NCI-H1417 treated with DMSO at 0.1 percent for 48 hours (cell line): Measurements from ENCODE around the gene CHKA.

Experiments used
- DNase-seq: peaks from one replicate; lab custom pipeline; 2025; lab: John Stamatoyannopoulos, UW

CHKA gene

DNA sequence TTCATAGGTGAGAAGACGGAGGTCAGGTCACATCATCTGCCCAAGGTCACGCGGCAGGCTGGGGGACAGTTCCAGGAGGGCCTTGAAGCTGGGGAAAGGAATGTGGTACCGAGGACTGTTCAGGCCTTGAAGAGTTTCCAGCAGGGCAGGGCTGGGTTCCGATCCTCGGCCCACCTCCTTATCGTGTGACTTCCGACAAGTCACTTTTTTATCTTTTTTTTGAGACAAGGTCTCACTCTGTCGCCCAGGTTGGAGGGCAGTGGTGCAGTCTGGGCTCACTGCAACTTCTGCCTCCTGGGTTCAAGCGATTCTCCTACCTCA, 90.1 kb downstream of the CHKA start:
- no peak for DNase-seq

DNA sequence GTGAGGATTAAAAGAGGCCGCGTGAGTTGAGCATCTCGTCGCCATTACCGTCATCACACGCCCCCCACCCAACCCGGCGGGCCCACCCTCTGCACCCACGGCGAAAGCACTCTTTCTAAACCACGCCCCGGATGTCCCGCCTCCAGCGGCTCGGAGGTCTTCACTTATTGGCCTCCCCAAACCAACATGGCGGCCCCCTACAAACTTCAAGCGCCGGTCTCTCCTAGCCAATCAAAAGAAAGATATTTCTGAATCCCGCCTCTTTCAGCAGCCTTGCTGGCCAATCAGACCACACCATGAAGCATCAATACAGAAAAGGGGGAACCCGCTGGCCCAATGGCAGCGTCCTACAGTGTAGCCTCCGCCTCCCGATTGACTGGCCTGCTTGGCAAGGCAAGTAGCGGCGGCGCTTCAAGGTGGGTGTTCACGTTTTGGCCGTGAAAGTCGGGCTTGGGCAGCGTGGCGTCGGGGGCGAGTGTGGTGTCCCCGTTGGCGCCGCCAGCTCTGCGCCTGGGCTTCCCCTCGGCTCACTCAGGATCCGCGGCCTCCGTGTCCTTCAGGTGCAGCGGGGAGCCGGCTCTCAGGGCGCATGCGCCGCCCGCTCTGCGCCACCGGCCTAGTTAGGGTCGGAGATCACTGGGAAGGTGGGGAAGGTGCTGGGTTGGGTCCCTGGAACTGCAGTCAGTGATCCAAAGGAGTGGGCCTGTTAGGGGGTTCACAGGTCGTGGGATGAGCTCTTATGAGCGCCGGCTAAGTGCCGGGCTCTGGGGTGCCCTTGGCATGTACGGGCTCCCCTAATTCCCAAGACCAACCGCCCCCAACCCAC, 90.7 kb downstream of the CHKA start, which contains the start of gene NDUFS8:
NDUFS8 (plus strand) TSS at position 364 of the 826 bp plus-strand sequence. CDS start 1,471 bp downstream, outside the sequence.
- DNase-seq: peak; percentile 98

DNA sequence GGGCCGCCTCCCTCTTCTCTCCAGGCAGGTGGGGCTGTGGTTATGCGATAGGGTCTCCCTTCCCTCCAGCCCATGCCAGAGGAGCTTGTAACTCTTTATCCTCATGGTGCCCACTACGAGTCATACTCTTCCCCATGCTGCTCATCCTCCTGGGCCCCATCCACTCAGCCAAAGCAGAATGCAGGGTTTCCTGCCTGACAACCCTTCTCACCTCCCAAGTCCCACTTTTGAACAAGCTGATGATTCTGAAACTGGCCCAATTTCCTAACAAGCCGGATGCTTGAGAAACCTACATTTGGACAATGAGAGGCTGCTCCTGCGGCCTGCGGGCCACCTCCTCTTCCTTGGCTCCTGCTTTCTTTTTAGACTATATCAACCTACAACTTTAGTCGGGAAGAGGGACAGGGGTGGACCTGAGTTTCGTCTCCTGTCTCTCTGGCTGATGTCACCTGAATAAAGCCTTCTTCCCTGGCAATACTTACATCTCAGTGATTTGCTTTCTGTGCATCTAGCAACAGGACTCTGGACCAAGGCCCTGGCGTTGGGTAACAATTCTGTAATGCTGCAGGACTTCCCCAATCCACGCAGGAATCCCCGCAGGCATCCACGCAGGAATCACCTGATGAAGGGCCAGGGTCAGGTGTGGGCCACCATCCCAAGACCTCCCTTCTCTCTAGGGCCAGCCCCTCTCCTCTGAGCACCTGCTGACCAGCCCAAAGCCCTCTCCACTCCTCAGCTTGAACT, 92.2 kb downstream of the CHKA start:
- DNase-seq: no peak

DNA sequence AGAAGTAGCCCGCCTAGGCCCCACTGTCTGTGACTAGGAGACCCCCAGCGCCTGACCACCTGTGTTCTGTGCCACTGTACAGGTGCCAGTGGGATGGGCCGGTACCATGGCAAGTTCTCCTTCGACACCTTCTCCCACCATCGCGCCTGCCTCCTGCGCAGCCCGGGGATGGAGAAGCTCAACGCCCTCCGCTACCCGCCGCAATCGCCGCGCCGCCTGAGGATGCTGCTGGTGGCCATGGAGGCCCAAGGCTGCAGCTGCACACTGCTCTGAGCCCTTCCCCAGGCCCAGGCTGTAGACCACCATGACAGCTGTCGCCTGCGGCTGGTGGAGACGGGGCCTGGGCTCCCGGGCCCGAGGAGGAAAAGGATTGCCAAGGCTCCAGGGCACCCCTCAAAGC, 93.5 kb downstream of the CHKA start:
- DNase-seq: no peak

DNA sequence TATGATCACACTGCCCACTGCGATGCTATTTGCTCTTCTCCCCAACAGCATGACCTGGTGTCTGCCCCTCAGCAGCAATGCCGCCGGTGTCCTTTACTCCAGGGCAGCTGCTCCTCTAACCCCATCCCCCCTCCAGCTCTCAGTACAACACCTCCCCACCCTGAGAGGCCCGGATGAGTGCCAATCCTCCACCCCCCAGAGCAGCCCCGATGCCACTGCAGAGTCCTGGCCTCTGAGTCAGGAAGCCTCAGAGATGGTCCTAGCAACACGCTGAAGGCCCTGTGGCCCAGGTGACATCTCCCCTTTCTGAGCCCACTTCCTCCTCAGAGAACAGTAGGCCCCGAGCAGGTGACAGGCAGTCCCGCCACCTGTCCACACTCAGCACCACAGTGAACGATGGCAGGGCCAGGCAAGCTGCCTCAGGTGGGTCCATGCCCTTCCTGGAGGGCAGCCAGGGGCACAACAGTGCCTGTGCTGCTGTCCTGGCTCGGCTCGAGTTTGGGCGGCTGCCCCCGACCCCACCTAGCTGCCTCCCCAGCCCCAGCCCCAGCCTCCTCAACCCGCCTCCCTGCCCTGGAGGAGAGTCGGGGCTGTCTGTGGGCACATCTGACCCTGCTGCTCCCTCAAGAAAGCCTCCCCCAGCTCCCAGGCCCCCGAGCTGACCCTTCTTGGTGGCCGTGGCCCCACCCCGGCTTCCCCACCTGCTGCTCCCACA, 94.6 kb downstream of the CHKA start:
- no peak for DNase-seq

DNA sequence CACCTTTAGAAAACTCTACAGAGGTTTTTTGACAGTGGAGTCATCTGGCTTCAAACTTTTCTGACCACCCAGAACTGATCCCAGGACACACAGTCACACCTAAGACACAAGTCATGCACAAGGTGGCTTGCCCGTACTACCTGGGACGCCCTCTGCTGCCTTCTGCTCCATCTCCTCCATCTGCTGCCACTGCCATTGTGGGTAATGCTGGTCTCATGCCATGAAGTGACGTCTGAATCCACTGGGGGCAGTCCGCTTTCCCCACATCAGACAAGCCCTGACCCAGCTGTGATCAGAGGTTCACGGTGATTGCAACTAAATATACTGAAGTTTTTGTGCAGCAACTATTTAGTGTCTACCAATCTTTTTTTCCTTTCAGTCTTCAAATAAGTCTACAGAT, 96.1 kb downstream of the CHKA start:
- no peak for DNase-seq

DNA sequence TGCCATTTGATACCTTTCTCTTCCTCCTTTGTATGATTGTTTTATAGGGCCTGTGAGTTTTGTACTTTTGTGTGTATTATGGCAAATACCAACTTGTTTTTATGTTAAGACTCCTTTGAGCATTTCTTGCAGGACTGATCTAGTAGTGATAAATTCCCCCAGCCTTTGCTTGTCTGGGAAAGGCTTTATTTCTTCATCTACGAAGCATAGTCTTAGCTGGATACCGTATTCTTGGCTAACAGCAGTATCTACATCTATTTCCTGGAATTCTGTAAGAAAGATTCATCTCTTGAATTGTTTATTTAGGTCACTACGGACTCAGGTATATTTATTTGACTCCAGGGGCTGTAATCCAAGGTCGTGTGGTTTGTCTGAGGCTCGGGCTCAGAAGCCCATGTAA, 96.7 kb downstream of the CHKA start:
- no peak for DNase-seq

DNA sequence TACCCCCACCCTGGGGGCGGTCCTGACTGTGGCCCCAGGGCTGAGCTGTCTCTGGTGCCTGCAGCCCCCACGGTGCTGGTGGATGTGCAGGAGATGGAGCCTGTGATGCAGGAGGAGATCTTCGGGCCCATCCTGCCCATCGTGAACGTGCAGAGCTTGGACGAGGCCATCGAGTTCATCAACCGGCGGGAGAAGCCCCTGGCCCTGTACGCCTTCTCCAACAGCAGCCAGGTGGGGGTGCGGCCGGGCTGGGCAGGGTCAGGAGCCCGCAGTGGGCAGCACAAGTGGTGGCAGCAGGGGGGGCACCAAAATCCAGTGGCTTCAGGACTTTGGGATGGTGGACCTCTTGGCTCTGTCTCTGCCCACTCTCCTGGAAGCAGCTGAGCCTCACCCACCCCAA, 98.7 kb downstream of the CHKA start:
- no peak for DNase-seq

DNA sequence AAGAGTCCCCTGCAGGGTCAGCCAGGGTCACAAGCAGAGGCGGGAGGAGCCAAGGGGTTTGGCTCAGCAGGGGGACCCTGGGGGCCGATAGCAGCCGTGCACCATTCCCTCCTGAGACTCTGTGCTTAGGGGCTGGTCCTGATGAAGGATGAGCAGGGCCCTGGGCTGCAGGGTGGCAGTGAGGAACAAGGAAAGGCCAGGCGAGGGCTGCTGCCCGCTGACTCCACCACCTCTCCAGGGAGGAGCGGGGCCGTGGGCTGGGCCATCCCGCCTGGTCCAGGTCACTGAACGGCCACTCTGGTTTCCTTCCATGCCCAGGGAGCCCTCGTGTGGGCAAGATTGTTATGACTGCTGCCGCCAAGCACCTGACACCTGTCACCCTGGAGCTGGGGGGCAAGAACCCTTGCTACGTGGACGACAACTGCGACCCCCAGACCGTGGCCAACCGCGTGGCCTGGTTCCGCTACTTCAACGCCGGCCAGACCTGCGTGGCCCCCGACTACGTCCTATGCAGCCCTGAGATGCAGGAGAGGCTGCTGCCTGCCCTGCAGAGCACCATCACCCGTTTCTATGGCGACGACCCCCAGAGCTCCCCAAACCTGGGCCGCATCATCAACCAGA, 99.9 kb downstream of the CHKA start:
- DNase-seq: no peak

DNA sequence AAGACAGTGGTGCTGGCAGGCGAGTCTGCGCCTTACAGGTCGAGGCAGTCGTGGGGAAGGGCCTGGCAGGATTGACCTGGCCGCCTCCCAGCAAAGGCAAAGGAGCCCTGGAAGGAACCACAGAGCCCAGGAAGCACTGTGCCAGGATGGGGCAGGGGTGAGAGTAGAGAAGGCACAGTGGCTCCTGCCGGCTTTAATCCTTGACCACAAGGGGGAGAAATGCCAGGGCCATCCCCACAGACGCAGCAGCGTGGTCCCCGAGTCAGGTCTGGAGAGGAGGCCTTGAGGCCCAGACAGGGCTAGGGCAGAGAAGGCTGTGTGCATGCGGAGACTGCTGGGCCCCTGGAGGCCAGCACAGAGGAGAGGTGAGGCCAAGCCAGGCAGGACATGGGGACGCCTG, 100.6 kb downstream of the CHKA start:
- DNase-seq: no peak

DNA sequence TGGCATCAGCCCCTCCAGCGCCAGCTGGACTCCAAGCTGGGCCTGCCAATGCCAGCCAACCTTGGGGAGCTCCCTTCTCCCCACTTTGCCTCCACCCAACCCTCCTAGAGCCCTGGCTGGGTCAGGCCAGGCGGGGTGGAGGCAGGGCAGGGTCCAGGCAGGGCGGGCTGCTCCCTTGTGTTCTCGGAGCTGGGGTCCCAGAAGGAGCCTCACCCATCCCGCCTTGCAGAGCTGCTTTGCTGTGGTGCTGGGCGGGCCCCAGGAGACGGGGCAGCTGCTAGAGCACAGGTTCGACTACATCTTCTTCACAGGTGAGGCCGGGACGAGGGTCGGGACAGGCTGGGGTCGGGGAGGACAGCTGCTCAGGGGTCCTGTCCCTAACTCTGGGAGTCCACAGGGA, 101.7 kb downstream of the CHKA start:
- DNase-seq: no peak

DNA sequence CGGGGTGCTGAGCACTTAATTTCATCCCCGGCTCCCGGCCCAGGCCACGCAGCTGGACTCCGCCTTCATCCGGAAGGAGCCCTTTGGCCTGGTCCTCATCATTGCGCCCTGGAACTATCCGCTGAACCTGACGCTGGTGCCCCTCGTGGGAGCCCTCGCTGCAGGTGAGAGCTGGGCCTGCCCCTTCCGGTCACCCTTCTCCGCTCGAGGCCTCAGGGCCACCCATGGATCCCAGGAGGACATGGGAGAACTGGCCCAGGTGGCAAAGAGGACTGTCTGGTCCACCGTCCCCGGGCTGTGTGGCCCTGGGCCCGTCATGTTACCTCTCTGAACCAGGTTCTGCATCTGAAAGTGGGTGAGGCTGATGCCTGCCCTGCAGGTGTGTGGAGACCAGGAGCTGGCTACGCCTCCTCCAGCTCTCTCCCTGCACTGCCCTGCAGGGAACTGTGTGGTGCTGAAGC, 102.4 kb downstream of the CHKA start:
- no peak for DNase-seq

DNA sequence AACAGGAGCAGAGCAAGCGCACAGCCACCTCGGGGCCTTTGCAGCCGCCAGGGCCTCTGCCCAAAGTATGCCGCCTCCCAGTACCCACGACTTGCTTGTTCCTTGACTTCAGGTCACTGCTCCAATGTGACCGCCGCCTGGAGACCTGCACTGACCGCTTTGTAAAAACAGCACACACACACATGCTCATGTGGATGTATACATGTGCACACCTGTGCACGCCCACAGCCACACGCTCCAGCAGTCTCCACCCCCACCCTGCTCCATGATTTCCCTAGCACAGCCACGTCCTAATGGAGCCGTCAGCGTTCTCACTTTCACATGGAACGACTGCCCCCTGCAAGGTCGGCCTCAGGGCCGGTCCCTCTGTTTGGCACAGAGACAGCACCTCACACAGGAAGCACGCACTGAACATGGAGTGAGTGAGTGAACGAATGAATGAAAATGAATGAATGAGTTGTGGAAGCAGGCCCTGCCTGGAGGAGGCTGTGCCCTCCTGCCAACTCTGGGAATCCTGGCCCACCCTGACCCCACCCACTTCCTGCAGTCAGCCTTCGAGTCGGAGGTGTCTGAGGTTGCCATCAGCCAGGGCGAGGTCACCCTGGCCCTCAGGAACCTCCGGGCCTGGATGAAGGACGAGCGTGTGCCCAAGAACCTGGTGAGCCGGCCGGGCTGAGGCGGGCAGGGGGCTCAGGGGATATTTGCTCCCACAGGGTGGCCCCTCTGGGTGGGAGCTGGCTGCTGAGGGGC, 103.0 kb downstream of the CHKA start:
- DNase-seq: no peak

DNA sequence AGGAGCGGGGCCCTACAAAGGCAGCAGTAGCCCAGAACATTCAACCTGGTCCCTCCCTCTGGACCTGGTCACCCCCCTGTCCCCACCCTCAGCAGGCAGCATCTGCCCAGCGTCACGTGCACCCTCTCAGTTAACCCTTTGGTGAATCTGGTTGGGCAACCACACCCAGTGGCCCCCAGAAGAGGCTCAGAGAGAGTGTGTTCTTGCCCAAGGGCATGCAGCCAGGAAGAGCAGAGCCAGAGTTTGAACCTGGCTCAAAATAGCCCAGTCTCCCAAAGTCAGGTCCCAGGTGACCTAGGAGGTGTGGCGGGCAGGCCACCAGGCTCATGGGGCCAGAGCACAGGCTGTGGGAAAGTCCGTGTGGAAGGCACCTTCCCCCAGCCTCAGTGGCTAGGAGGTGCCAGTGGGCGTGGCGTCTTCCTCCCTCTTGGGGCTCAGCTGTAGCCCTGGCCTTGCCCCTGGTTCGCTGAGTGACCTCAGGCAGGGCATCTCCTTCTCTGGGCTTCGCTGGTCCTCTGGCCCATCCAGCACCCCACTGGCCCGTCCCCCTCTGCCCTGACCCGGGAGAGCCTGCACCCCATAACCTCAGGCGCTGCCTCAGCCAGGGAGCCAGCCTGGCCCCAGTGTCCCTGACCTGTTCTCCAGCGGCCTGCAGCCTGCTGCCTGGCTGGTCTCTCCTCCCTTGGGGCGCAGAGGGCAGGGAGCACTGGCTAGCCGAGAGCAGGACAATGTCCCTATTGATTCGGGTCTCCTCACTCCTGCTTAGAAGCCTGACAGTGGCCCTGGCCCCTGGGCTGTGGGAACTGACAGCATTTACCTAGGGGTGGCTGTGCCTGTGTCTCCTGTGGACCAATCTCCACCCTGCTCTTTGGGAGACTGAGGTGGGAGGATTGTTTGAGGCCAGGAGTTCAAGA, 104.0 kb downstream of the CHKA start:
- DNase-seq: no peak

DNA sequence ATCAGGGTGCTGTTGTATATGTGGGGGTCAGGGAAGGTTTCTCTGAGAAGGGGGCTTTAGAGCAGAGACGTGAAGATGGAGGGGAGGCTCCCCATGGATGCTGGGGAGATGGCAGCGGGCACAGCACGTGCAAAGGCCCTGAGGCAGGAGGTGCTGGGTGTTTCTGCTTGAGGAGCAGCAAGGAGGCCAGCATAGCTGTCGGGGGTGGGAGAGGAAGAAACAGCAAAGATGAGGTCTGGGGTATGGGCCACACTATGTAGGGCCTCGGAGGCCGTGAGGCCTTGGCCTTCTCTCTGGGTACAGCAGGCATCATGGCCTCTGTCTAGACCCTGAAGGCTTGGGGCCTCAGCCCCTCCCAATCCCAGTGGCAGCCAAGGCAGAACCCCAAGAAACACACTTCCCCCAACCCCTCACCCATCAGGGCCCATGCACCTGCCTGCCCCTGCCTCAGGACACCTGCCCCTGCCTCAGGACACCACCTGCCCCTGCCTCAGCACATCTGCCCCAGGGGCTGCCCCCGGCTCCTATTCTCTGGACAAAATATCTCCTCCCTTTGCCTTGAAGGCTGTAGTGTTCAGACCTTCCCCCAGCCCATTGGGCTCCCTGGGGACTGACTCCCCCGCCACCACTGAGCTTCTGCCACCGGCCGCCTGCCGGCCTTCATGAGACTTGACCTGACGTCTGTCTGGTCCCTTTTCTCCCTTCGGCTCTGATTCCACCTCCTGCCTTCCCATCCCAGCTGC, 104.9 kb downstream of the CHKA start:
- no peak for DNase-seq

DNA sequence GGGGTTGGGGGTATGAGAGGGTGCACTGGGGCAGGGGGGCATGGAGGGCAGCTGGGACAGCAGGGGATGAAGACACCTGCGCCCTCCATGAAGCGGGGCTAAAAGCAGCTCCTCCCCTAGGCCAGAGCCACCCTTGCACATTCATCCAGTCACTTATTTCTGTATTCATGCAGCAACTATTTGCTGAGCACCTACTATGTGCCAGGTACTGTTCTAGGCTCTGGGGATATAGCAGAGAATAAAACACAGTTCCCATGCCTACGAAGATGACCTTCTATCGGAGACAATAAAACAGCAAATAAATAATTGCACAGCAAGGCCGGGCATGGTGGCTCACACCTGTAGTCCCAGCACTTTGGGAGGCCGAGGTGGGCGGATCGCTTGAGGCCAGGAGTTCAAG, 105.7 kb downstream of the CHKA start:
- DNase-seq: no peak

DNA sequence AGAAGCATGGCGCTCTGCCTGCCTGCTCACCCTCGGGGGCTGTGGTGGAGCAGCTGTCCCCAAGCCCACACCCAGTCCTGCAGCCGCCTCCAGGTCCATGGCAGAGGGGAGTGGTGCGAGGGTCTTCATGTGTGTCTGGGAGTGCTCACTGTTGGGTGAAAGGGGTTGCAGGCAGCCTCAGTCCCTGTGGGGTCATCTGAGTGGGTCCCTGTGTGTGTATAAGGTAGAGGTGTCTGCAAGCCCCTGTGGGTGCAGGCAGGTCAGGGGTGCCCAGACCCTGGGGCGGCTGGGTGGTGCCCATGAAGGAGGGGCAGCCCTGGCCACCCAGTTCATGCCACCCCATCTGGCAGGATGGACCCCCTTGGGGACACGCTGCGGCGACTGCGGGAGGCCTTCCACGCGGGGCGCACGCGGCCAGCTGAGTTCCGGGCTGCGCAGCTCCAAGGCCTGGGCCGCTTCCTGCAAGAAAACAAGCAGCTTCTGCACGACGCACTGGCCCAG, 106.2 kb downstream of the CHKA start:
- DNase-seq: no peak

DNA sequence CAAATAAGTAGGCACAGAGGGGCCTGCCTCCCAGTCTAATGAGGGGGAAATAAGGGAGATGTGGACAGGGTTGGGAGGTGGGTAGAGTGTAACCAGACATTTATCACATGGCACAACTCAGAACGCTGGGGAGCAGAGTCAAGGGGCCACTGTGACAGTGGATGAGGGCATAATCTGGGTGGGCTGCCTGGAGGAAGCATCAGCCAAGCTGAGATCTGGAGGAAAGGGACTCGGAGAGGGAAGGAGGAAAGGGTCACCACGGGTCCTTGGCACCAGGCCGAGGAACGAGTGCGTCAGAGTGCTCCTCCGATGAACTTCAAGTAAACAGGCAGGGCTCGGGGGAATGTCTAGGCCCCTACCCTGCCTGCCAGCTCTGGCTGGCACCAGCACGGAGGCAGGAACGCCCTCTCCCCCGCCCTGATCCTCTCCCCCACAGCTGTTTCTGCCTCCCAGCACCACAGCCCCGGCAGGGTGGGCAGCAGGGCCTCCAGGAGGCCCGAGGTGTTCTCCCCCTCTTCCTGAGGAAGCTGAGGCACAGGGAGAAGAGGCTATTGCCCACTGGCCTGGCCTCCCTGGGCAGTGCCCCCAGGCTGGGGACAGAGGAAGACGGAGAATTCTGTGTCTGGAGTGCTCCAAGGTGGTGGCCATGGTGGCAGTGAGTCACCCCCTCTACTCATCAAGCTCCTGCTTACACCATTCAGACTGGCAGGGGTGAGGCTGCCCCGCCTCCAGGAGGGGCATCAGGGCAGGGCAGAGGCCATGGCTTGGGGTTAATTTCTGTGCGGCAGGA, 106.8 kb downstream of the CHKA start:
- no peak for DNase-seq
